OCI-M1 (cell line): Measurements from ENCODE around the gene LMOD1.
"Not testable (repeated sequence)": the region's sequence is repeated elsewhere in the genome, so short reads cannot be mapped to it uniquely, and the experiment has no call there.

Experiments
- DNase-seq: peaks from one replicate; lab custom pipeline; 2025; lab: John Stamatoyannopoulos, UW

LMOD1 gene

GRCh38 chr1:201859424-201859823 lies 86.9 kb downstream of the LMOD1 start:
- DNase-seq = no peak

DNA sequence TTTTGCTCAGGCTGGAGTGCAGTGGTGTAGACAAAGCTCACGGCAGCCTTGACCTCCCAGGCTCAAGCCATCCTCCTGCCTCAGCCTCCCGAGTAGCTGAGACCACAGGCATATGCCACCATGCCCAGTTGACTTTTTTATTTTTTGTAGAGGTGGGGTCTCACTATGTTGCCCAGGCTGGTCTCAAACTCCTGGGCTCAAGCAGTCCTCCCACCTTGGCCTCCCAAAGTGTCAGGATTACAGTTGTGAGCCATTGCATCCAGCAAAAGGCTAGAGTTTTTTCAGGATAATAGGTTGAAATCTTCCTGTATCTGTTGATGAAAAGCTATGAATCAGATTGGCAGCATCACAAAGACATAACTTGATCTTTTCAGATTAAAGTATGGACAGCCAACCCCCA lies 89.6 kb downstream of the LMOD1 start:
- DNase-seq = not testable (repeated sequence)

- DNase-seq = no peak
These were observed 94.4 kb downstream of the LMOD1 start for GRCh38 chr1:201851949-201852348.

DNA sequence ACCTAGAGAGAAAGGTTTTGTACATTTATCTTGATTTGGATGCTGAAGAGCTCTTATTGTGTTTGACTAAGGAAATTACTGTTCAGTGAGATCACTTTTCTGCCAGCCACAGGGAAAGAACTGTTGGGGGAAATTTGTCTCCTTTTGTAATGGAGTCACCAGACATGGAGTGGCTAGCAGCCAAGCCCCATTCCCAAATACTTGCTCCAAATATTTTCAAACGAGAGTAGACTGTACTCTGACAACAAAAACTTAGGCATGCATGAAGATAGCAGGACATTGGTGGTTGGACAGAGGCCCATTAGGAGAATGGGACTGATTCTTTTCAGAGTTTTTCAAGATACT lies 96.3 kb downstream of the LMOD1 start:
- no peak for DNase-seq

DNA sequence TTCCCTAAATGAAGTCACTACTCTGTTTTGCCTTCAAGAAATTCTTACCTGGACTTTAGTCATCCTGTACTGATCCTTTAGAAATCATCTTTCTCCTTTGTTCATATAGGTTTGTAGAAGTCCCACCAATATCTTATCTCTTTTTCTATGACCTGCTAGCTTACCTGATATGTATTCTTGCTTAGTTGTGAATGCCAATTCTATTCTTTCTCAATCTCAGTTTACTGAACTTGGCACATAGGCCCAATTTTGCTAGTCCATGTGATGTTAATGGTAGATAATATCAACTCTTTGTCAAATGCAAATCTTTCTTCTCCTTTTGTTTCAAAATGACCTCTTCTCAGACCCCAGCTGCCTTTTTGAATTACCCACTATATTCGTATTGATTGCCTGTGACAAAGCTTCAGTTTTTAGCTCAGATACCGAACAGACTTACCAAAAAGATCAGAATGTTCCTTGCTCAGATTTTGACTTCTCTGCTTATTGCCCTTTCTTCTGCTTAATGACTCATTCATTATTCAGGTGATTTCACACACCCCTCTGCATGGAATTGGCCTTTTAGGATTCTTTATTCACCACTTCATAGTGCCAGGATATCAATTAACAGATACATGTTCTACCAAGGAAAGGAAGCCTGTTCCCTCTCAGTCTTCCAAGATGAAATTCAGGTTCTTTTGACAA lies 96.8 kb downstream of the LMOD1 start:
- DNase-seq = no peak

- DNase-seq = no peak
These were observed 98.1 kb downstream of the LMOD1 start for GRCh38 chr1:201848230-201848629.

DNA sequence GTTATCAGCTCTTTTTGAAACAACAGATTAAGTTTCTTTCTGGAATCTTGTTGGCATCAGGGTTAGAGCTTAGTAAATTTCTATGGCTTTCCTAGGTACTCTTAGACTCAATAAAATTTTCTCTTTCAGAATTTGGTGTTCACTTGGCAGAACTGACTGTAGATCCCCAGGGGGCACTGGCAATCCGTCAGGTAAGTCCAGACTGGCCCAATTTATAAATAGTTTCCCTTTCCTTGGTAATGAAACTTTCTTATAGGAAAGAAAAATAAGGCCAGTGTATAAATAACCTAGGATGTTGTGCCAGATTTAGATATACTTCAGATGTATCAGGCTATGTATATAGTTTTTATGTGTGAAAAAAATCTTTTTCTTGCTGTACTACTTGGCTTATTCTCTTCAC lies 99.2 kb downstream of the LMOD1 start:
- DNase-seq = no peak
